Loucy (cell line): Measurements from ENCODE around the gene SP8.

ENCODE experiments used
- CTCF ChIP-seq: fragments of 200-600 bp; sonication (generic); conservative IDR thresholded peaks from 2 replicates; pipeline ENCODE4 v1.5.1; 2014; ENCODE audit warnings: mild to moderate bottlenecking, antibody characterized with exemption, low read length
- EZH2phosphoT487 ChIP-seq: fragments of 200-600 bp; IDR thresholded peaks from 2 replicates; pipeline ENCODE4 v1.6.1; 2018; ENCODE audit warnings: antibody characterized with exemption, mild to moderate bottlenecking, moderate library complexity, borderline replicate concordance

GRCh38 chr7:20797042-20797461 lies 10.4 kb upstream of the SP8 start:
- no peak for TF ChIP-seq EZH2phosphoT487
- no peak for TF ChIP-seq CTCF
